NCI-H524 (cell line): ENCODE data around the gene MMP10.
A peak's percentile ranks its signal among the peaks of the same experiment; 100 is the strongest.
"Not testable (repeated sequence)": the region's sequence is repeated elsewhere in the genome, so short reads cannot be mapped to it uniquely, and the experiment has no call there.

Source experiments
- DNase-seq, 2 experiments: peaks; one replicate each; lab custom pipeline; 2025; lab: John Stamatoyannopoulos, UW

MMP10 gene

DNA sequence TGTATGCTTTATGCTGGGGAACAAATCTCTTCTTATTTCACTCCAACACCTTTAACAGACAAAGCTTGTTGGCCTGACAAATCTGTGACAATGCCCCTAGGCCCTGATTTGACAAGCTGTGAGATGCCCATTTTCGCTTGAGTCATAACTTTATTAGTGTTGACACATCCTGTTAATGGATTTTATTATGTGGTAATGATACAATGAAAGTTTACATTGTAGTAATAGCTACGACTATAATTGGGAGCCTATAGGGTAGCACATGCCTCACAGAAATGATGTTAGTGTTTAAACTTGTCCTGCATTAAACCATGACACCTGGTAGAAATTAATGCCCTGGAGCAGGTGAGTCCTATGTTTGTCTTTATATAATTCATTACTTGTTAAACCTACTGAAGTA is 3.3 kb upstream of the MMP10 start:
- no peak for DNase-seq

DNA sequence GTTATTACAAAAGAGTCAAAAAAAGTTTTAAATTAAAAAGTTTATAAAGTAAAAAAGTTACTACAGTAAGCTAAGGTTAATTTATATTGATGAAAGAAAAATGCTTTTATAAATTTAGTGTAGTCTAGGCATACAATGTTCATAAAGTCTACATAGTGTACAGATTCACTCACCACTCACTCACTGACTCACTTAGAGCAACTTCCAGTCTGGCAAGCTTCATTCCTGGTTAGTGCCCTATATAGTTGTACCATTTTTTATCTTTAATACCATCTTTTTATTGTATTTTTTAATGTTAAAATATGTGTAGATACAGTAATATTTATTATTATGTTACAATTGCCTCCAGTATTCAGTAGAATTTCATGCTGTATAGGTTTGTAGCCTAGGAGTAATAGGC is 2.6 kb upstream of the MMP10 start:
- no peak for DNase-seq

DNA sequence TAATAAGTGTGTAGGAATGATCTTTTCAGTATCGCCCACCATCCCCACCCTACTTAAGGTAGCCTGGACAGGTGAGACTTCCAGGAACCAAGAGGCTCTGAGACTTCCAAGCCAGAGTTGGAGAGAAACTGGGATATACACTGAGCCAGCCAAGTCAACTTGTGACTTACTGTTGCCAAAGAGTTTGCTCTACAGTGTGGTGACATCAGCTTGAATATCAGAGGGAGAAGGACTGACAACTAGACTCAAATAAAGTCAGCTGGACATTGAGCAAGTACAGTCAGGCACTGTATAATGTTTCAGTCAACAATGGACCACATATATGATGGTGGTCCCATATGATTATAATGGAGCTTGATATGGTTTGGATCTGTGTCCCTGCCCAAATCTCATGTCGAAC is 1.2 kb upstream of the MMP10 start:
- no peak for DNase-seq

DNA sequence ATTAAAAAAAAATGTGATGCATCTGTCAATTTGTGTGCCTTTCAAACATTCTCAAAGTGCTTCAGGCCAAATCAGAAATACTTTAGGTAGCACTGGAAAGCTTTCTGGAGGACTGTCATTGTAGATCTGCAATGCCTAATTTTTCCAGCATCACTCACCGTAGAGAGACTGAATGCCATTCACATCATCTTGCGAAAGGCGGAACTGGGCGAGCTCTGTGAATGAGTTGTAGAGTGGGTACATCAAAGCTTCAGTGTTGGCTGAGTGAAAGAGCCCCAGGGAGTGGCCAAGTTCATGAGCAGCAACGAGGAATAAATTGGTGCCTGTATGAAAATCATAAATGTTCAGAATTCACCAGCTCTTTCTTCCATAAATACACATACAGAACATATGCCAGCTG is 4.0 kb downstream of the MMP10 start:
- no peak for DNase-seq

DNA sequence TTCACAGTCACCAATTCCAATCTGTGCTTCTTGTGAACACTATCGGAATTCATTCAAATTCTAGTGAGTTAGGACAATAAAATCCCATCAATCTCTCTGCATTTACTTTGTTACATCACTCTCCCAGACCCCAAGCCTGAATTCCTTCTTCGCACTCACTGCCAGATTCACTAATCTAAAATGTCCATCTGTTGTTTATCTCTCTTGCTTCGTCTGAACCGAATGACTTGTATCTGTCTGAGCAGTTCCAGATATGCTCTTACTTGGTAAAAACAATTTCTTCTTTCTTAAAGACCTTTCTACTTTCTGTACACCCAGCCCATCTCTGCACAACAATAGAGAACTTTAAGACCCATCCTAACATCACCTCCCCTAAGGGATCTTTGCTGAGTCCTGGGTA is 7.0 kb downstream of the MMP10 start:
- peak in 1 of 2 experiments; percentile 18 for DNase-seq

DNA sequence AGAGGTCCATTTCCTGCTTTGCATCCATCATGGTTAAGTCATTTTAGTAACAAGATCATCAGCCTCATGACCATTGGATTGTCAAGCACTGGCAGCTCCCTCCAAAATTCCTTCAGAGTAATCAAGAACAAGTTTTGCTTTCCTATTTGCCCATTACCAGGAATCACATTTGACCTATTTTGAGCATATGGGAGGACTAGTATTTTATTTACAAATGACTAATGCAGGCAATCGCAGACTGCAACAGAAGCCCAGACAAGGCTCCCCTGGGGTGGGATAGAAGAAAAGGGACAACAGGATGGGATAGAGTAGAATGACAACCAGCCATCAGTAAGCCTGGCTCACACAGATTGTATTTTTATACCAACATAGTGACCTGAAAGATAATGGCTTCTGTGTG is 9.1 kb downstream of the MMP10 start:
- no peak for DNase-seq

DNA sequence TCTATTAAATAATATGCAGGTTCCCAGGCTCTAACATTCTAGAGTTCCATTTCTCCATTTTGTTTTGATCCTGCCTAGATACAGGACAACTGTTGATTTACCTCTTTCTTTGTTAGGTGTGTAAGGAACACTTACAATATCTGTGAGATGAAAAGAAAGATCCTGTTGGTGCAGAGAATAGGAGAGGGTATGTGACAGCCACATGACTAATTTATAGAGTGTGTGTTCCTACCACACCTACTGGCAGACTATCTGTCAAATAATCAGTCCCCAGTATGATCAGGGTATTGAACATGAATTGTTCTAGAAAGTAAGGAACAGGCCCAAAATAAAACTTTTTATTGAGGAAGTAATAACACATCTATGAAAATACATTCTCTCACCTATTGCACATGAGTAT is 10.2 kb downstream of the MMP10 start:
- no peak for DNase-seq

DNA sequence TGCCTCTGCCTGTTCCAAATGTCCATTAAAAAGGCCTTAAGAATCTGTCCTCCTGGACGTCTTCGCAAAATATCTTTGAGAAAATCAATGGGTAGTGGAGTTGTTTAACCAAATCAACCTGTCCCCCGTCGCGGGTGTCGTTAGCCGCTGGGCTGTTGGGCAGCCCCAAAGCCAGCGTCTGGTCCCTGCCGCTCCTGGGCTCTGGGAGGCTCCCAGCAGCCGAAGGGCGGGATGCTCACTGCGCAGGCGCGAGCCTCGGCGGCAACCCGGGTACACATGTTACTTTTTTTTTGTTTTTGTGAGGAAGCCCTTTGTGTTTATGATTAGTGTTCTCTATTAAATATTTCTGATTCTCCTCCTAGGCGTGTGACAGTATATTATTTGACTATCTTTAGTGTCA is 12.6 kb downstream of the MMP10 start:
- no peak for DNase-seq

DNA sequence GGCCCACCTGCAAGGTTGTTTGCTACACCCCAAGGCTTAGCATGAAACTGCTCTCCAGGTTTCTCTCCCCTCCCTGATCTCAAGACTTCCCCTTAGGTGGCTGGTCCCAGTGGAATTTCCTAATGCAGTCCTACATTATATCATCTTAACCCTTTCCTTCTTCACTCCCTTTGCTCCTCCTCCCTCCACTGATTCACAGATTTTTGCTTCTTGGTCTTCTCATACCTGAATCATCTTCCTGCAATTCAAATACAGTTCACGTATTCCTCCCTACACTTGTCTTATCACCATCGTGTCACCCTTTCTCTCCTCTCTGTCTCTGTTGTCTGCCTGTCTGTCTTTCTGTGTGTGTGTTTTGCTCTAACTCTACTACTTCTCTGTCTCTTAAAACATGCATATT is 17.0 kb downstream of the MMP10 start:
- no peak for DNase-seq

DNA sequence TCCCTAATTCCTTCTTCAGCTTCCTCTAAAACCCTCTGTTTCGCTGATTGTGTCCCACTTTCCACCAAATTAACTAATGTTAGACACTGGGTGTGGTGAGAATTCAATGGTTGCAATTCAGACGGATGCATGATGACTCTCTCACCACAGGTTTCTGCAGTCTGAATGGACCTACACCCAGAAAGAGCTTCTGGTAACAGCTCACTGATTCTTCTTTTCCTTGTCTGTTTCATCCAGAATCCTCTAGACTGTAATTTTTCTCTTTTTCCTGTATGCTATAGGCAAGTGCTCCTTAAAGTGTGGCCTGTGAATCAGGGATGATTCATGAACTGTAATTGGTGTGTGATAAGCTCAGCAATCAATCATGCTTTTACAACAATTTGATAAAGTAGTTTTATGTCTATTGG is 18.1 kb downstream of the MMP10 start:
- DNase-seq: no peak

DNA sequence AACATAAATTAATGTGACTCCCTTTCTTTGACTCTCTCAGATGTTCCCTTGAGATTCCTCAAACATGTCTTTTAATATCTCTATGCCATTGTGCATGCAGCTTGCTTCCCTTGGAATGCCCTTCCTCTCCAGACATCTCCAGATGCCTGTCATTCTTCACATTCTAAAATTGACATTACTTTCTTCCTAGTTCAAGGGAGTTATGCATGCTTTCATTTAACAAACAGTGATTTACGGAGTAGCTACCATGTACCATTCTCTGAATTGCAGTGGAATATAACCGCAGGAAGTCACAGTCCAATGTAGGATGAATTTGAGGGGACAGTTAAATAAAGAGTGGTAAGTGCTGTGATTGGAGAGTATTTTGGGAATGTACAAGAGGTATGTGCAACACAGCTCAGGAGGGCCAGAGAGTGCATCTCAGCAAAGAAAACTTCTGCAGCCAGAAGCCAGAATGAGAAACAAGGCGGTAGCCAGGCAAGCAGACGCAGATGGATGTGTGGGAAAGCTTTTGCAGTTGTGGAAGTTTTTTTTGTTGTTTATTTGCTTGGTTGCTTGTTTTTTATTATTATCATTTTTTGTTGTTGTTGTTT is 18.7 kb downstream of the MMP10 start:
- no peak for DNase-seq

DNA sequence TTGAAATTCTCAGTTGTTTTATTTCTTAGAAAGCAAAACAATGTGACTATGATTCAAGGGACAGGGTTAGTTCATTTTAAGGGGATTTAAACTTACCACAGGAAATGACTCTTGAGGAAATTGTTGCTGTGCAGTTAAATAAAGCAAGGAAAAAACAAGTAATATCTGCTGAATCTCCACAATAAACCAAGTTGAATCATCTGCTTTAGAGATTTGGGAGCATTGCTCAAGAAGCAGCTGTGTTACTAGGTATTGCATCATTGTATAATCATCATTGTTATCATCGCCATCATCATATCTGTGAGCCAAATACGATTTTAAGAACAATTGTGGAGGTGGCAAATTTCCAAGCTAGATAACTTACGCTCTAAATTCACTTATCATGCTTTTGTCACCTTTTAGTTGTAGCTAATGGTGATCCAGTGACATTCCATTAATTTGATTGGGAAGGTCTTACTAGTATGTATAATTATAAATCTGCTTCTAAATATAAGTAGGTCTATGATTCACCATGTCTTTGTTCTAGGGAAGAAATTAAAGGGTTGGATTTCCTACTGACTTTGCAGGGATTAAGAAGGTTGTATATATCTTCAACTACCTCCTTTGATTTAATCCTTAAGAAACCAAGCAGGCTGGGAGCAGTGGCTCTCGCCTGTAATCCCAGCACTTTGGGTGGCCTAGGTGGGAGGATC is 19.9 kb downstream of the MMP10 start:
- no peak for DNase-seq

DNA sequence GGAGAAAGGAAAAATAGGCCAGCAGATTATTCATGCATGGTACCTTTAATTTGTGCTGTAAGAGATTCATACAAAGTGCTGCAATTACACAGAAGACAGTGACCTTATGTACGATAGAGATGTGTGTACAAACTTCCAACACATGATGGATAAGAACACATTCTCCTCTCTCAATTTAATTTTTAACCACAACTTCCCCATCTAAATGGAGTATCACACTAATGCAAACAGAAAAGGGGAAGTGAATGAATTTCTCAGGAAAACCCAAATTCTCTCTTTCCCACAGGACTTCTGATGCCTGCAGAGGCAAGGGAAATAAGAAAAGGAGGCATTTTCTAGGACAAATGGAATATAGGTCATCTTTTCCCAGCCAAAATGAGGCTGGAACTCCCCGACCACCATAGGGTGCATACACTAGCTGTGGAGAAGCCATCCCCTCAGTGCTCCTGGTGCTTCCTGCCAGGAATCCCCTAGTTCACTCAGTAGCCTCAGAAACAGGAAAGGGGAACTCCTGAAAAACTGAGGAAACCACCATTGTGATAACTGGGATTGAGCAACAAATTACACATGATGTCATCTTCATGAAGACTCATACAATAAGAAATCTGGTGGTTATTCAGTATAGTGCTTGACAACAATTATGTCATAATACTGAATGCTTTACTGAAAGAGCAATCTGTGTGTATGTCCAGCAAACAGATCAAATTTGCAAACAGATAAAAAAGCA is 22.4 kb downstream of the MMP10 start:
- no peak for DNase-seq

DNA sequence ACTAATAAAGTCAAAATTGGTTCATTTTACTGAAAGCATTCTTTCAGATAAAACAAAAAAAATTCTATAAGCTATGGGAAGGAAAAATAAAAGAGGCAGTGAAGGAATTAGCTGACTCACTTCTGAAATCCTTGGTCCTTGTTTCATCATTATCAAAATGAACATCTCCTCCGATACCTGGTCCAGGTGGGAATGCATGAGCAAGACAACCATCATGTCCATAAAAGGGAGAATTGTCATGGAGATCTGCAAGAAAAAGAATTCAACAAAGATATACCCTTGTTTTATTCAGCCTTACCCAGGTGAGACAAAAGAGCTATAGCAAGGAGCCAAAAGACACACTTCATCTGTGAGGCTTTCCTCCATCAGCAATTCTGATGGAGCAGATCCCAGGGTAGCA is 27.2 kb downstream of the MMP10 start:
- no peak for DNase-seq

DNA sequence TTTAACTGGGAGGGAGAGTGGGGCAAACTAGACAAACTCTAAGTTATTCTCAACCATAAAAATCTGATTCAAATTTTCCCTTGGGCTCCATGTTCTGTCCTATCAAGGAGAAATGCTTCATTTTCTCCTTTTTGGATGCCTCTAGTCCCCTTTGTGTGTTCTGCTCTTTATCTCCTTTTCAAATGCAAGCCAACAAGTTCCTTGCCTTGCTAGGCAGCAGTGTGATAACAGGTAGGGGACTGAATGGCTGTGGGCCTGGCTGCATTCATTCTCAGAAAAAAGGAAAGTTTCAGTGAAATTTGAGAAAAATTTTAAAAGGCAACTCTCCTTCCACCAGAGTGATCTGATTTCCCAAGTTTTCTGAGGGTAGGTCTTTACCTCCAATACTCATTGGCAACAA is 28.8 kb downstream of the MMP10 start:
- DNase-seq: no peak

DNA sequence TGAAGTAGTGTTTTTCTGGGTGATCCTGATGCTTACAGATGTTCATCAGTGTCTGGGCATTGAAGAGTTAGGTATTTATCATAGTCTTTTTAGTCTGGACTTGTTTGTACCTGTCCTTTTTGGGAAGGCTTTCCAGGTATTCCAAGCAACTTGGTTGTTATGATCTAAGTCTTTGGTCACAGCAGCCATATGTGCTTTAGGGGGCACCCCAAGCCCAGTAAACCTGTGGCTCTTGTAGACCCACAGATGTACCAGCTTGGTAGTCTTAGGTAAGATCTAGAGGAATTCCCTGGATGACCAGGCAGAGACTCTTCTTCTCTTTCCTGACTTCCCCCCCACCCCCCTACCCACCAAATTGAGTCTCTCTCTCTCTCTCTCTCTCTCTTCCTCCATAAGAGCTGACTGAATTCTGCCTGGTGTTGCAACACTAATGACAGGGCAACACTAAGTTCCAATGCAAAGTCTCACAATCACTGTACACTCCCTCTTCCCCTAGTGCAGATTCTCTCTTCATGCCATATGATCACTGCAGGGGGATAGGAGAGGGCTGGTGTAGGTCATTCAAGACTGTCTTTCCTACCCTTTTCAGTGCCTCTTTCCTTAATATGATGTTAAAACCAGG is 31.2 kb downstream of the MMP10 start:
- DNase-seq: no peak

DNA sequence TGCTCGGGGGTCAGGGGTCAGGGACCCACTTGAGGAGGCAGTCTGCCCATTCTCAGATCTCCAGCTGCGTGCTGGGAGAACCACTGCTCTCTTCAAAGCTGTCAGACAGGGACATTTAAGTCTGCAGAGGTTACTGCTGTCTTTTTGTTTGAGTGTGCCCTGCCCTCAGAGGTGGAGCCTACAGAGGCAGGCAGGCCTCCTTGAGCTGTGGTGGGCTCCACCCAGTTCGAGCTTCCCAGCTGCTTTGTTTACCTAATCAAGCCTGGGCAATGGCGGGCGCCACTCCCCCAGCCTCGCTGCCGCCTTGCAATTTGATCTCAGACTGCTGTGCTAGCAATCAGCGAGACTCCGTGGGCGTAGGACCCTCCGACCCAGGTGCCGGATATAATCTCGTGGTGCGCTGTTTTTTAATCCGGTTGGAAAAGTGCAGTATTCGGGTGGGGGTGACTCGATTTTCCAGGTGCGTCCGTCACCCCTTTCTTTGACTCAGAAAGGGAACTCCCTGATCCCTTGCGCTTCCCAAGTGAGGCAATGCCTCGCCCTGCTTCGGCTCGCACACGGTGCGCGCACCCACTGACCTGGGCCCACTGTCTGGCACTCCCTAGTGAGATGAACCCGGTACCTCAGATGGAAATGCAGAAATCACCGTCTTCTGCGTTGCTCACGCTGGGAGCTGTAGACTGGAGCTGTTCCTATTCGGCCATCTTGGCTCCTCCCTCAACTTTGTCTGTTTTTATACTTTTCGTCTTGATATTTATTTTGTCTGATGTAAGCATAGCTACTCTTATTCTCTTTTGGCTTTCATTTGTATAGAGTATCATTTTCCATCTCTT is 33.5 kb downstream of the MMP10 start:
- DNase-seq: peak in 1 of 2 experiments; percentile 29

DNA sequence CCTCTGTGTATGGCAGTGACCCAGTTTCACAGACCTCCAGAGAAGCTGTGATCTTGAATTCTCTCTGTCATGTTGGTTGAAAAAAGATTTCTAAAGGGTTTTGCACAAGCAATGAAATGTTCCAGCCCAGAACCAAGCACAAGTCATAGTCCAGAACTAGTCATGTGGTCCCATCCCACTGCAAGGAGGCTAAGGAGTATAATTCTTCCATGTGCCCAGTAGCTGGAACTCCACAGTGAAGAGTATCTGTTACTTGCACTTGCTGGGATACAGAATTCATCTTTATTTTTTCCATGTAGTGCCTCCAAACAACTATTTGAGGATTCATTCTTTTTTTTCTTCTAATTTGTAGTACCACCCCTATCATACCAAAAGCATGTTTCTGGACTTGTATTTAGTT is 45.8 kb downstream of the MMP10 start:
- DNase-seq: no peak

DNA sequence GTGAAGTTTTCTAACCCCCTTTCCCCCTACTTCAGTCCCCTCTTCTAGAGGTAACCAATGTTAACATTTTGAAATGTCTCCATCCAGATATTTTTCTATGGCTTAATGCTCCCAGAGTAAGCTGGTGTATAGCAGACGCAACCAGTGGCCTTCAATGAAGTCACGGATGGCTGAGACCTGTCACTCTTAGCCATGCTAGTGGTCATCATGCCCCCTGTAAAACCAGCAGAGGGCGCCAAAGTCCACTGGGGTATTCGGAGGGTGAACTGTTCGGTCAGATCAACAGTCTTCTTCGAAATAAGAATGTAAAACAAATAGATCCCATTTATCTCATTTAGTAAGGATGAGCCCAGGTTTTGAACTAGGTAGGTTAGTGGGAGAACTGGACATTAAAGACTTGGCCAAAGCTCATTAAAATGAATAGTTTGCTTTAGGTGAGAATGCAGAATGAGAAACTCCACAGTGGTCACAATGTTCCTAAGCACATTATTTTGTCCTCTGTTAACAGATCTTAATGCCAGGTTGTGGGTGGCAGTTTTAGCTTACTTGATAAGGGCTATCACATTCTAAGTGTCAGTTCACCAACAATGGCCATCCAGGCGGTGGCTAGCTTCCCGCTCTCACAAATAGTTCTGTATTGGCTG is 47.1 kb downstream of the MMP10 start:
- DNase-seq: peak; percentile 47 to 49

DNA sequence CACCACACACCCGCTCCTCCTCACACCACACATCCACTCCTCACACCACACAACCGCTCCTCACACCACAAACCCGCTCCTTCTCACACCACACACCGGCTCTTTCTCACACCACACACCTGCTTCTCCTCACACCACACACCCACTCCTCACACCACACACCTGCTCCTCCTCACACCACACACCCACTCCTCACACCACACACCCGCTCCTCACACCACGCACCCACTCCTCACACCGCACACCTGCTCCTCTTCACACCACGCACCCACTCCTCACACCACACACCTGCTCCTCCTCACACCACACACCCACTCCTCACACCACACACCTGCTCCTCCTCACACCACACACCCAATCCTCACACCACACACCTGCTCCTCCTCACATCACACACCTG is 49.5 kb downstream of the MMP10 start:
- DNase-seq: not testable (repeated sequence)
